ENCODE measurements around the gene CXCL3.
"Not testable (repeated sequence)": the region's sequence is repeated elsewhere in the genome, so short reads cannot be mapped to it uniquely, and the experiment has no call there.

CXCL3 gene

DNA sequence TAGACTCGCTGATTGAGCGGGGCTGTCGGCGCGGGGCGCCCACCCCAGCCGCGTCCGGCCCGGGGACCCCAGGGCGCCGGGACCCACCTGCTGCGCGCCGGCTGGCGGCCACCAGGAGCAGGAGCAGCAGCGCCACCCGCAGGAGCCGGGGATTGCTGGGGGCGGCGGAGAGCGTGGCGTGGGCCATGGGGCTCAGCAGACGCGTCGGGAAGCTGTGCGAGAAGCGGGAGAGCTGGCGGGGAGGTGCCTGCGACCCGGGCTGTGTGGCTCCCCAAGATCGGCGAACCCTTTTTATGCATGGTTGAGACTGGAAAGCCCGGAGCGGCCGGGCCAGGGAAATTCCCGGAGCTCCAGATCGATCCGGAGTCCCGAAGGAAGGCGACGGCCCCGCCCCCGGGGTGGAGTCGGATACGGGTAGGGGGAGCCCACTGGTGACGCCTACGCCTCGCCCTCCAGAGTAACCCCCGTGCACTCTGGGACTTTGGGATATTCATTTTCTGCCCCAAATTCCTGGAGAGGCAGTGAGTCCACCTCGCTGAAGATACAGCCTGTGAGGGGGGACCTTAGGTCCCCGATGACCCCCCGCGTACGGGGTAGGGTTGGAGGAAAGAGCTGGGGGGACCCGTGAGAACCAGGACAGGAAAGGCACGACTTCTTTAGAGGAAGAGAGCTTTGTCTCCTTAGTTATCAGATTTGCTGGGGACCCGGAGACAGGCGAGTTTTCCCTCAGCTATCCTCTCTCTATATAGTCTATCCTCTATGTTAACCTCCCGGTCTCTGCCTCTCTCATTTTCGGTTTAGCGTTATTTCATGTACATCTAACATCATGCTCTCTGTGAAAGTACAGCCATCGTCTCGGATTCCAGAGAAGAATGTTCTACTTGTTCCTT is at the start of gene CXCL3:
CXCL3 (minus strand) TSS at position 265 of the 890 bp plus-strand sequence; CDS start at position 187, 78 bp downstream.
- no peak for DNase-seq (ENCODE audit: low read depth)

DNA sequence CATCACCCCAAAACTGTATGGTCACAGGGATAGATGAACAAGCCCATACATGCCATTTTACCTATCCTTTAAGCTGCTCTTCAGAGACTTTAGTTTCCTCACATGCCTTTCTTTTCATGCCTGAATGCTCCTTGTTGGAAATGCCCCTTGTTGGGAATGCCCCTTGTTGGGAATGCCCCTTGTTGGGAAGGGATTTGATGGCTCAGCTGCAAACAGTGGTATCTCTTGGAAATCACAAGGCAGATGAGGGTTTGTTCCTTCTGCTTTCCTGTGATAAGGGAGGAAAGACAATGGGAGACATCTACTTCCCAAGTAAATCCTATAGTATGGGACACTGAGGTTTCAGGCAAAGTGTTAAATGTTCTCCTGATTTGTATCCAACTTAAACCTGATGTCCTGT is 49.0 kb upstream of the CXCL3 start:
- no peak for DNase-seq (ENCODE audit: low read depth)

DNA sequence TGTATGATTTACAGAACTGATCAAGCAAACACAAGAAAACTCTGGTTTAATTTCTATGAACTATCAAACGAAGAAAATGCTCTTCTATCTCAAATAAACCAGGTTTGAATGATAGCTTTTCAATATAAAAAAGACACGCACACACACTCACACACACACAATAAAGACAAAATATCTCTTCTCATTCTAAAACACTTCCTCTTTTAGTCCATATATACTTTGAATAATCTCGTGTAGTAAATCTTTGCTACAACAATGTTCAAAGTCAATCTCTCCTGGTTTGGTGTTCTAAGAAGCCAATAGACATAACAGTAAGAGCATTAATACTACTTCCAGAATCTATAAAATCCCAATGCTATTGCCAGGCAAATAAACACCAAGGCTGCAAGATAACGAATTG is 47.2 kb upstream of the CXCL3 start:
- no peak for DNase-seq (ENCODE audit: low read depth)

DNA sequence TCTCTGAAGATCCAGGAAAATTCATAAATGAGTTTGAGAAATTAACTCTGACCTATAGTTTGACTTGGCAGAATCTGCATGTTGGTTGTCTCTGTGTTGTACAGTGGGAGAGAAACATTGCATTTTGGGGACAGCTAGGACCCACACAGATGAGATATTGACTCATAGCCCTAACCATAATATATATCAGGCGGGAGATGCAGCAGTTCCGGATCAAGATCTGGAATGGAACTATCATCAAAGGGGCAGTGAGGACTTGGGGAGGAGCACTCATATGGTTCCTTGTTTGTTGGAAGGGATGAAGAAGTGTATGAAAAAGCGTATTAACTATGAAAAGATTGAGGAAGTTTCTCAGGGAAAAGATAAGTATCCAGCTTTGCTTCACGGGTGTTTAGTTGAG is 46.5 kb upstream of the CXCL3 start:
- no peak for DNase-seq (ENCODE audit: low read depth)

DNA sequence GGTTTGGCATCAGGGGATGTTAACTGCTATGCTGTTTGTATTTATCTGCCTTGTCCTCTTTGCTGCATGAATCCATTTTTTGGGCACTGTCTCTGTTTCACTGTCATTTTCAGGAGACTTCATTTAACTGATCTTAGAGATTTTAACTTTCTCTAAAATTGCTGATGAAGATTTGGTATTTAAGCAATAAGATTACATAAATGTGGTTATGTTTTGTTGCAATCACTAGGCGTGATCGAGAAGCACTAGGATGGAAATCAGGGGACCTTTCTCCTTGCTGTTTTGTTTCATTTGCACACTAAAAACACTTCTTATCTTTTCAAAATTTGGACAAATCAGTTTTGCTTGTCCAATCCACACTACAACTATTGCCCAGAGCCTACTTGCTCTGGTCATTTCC is 45.1 kb upstream of the CXCL3 start:
- DNase-seq (ENCODE audit: low read depth) = no peak

DNA sequence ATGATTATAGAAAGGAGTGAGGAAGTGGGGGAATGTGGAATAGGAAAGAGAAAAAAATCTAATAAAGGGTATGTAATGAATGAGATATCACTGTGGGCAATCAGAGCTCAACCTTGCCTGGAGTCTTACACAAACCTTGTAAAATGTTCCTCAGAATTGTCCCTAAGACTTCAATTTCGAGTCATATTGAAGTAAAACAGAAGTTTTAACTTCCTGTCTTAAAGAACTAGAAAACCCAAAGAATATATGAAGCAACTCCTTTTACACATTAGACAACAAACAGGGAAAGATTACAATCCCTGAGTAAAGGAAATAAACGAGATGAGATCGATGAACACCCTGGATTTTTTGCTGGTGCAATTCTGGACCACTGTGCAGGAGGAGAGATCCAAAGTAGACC is 42.5 kb upstream of the CXCL3 start:
- no peak for DNase-seq (ENCODE audit: low read depth)

DNA sequence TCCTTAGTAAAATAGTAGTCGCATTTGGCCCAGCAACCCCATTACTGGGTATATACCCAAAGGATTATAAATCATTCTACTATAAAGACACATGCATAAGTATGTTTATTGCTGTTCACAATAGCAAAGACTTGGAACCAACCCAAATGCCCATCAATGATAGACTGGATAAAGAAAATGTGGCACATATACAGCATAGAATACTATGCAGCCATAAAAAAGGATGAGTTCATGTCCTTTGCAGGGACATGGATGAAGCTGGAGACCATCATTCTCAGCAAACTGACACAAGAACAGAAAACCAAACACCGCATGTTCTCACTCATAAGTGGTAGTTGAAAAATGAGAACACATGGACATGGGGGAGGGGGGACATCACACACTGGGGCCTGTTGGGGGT is 41.9 kb upstream of the CXCL3 start:
- DNase-seq (ENCODE audit: low read depth) = not testable (repeated sequence)

DNA sequence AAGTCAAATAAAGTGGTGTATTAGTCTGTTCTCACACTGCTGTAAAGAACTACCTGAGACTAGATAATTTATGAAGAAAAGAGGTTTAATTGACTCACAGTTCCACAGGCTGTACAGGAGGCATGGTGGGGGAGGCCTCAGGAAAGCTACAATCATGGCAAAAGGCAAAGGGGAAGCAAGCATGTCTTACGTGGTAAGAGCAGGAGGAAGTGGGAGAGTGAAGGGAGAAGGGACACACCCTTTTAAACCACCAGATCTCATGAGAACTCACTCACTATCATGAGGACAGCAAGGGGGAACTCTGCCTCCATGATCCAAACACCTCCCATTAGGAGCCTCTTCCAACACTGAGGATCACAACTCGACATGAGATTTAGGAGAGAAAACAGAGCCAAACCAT is 40.5 kb upstream of the CXCL3 start:
- not testable (repeated sequence) for DNase-seq (ENCODE audit: low read depth)

DNA sequence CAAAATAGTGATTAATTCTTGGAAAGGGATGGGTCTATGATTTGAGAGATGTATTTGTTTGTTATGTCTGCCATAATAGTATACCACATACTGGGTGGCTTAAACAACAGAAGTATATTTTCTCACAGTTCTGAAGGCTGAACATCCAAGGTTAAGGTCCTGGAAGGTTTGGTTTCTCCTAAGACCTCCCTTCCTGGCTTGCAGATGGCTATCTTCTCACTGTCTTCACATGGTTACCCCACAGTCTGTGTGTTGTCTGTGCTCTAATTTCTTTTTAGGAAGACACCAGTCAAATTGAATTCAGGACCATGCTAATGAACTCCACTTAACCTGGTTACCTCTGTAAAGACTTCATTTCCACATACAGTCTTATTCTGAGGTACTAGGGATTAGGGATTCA is 34.9 kb upstream of the CXCL3 start:
- DNase-seq (ENCODE audit: low read depth) = no peak

DNA sequence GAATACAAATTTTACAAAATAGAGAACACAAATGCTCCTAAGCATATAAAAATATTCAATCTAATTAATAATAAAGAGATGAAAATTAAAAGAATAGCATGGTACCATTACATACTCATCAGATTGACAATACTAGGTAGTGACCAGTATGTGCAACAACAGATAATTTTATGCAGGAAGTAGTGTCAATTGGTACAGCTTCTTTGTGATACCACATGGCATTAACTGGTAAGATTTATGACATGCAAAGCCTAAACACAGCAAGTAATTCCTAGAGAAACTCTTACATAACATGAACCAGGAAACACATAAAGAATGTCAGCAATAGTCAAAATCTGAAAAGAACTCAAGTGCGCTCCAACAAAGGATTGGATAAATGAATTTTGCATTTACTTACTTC is 34.2 kb upstream of the CXCL3 start:
- no peak for DNase-seq (ENCODE audit: low read depth)

DNA sequence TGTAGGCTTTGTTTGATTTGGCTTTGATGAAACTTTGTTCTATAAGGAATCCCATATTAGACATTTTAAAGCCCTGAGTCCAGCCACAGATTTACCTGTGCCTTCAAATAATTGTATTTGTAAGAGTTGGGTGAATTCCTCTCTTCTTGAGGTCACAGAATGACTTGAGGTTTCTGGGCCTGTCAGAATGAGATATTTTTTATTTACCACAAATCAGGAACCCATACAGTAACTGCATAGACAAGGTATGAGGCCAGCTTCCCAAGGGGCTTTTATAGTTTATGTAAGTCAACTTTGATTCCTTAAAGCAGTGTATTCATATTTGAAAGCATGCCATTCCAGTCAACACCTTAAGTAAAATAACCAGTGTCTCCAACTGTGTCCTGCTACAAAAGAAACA is 29.1 kb upstream of the CXCL3 start:
- no peak for DNase-seq (ENCODE audit: low read depth)

DNA sequence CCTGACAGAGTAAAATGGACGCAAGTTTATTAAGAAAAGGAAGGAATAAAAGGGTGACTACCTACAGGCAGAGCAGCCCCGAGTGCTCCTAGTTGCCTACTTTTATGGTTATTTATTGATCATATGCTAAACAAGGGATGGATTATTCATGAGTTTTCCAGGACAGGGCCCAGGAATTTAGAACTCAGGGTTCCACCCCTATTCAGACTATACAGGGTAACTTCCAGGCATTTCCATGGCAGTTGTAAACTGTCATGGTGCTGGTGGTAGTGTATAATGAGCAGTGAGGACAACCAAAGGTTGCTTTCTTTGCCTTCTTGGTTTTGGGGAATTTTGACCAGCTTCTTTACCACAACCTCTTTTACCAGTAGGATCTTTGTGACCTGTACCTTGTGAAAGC is 27.7 kb upstream of the CXCL3 start:
- no peak for DNase-seq (ENCODE audit: low read depth)

DNA sequence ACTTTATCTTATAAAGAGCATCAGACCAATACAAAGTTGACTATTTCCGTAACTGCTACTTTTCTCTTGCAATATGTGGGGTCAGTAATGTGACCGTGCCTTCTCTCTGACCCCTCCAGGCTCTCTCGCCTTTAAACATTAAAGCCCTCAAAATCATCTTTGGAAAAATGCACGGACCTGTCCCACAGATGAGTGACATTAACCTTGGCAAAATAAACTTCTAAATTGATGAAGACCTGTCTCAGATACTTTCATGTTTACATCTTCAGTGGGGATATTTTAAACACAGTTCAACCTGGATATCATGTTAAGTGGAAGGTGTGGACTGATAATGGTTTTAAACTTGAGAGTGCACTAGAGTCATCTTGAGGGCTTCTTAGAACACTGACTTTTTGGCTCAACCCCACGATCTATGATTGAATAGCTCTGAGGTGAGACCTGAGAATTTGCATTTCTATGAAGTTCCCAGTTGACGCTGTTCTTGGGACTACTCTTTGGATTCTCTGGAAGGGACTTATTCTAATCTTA is 26.7 kb upstream of the CXCL3 start:
- DNase-seq (ENCODE audit: low read depth) = no peak

DNA sequence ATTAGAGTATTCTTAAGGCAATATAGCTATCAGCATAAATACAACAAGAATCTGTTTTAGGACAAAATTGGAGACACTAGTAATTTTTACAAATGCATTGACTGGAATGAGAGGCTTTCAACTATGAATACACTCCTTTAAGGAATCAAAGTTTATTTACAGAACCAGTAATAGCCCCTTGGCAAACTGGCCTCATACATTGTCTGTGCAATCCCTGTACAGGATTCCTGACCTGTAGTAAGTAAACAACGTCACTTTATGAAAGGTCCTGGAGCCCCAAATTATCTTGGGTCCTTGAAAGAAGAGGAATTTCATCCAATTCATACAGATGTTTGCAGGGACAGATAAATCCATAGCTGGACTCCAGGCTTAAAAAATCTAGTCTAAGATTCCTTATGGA is 25.4 kb upstream of the CXCL3 start:
- DNase-seq (ENCODE audit: low read depth) = no peak

DNA sequence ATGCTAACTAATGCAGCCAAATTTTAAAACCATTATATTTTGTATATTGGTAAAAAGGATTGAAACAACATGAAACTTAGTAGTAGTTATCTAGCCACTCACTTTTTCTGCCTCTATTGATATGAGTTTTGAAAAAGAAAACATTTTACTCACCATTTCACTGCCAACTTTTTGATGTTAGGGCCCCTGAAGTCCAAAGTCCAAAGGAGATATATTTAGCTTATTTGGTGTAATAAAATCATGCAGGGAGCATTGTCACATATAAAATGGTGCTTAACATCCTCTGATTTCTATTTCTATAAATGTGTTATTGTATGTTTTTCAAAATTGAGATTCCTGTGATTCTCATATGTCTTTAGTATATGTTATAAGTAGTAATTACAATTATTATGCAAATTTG is 24.5 kb upstream of the CXCL3 start:
- DNase-seq (ENCODE audit: low read depth) = no peak

DNA sequence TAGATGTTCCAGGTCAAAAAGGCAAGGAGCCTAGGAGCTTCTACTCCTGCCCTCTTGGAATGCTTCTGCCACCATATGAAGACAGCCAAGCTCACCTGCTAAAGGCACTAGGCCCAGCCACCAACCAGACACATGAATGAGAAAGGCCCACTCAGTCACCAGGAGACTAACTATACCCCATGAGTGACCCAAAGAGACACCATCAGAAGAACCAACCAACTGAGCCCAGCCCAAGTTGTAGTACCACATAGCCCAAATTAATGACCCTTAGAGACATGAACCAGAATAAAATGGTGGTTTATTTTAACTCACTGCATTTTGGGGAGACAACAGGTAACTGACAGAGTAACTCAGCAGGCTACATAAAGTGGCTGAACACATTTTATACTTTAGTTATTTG is 22.9 kb upstream of the CXCL3 start:
- DNase-seq (ENCODE audit: low read depth) = no peak

DNA sequence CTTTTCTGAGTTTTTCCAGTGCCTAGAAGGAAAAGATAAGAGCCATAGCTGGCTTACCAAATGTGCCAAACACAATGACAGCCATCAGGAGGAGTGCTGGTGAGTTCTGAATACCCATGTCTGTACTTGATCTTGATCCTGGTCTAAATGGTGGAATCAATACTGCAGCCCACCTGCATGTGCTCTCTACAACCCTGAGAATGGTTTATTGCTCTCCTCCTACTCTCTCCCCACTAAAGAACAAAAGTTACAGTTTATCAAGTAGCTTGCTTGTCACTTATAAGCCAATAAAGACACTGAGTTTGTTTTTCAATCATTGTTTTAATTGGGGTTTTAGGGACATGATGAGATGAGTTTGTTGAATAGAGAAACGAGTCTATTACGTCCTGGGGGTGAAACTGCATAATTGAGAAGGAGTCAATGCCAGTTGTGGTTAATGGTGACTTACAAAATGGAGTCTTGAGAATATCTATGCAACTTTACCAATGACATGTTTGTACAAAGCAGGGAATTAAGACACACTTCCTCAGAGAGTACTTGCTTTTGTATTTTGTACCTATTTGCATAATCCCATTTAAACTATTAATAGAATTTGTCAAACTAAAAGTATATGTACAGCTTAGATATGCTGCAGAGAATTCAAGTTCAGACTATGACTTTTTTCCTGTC is 20.8 kb upstream of the CXCL3 start:
- DNase-seq (ENCODE audit: low read depth) = no peak

DNA sequence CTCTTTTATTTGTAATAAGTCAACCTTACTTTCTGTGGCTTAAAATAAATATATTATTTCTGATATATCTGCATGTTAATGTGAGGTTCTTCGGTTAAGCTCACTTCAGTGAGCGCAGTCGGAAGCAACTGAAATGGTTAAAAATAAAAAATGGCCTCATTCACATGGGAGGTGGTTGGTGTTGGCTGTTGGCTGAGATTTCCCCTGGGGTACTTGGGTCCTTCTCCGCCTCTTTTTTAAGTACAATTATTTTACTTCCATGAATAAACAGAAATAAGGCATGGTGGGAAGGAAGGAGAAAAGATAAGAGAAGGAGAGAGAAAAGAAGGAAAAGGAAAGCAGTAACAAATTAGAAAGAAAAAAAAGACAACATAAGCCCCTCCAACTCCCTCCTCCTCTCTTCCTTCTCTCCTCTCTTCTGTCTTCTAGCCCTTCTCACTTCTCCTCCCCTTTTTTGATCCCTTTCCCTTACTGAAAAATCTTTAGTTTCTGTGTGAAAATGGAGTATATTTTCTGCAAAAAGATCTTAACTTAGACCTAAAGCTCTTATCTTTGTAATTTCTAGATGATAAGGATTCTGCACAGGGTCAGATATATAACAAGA is 19.7 kb upstream of the CXCL3 start:
- no peak for DNase-seq (ENCODE audit: low read depth)

DNA sequence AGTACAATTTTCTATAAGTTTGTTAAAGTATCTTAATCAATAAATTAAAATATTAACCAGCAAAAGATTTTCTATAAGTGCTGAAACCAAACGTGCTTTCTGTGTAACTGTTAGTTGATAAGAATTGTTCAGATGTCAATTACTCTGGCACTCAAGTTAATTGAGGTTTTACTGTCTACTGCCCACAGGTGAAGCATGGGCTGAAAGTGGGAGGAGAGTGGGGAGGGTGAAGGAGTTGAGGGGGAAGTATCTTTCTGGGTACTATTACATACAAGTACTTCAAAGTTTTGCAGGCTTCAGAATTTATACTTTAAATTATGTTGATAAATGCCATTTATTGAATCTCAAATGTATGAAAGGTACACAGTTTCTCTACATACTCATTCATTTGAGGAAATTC is 19.1 kb upstream of the CXCL3 start:
- DNase-seq (ENCODE audit: low read depth) = no peak

DNA sequence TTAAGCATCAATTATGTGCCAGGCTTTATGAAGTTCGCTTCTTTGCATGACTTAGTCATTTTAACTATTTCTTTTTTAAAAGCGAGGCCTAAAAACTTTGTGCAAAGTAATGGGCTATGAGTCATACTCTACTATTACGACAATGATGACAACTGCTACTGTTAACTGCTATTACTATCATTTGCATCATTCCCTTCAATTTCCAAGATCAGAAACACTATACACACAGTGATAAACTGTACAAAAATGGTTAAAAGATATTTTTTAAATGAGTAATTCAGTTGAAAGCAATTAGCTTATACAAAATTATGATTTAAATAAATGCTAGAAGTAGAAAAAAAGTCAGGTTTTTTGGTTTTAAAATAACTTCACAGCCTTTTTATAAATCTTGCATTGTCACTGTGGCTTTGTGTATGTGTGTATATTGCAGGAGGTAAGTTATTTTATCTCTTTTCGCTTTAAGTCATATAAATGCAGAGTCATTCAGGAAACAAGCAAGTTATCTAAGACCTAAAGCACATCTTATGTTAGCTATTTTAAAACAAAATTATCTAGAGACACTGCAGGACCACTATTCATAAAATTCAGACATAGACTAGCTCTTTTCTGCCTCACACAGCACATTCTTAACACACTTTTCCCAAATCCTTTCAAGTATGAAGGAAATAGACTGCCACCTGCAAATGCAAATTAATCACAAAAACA is 18.5 kb upstream of the CXCL3 start:
- peak; percentile 49 for DNase-seq (ENCODE audit: low read depth)

DNA sequence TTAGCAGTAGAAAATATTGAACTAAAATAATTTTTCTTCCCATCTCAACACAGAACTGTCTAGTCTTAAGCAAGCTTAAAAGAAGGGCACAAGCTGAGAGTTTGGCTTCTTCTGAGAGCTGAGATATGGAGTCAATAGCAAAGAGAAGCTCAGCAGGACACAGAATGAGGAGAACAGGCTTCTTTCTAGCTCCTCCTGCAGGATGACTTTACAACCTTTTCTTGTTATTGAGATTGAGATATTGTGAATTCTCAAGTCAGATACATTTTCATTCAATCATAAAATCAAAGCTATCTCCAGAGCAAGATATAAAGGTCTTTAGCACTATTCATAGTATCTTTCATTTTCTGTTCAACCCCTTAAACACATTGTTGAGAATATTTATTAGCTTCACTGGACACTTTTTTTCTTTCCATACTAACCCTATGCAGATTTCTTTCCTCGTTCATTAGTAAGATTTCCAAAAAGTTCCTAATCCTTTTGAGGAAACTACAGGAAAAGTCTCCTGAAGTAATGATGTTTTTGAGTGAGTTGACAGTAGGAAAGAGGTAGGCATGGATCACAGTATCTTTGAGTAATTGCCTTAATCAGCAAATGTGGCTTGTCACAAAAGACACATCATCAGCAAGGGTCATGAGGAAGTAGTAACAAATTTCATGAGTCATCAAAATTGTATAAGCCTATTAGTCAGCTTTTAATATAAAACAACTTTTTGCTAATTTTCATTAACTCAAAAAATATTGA is 17.8 kb upstream of the CXCL3 start:
- no peak for DNase-seq (ENCODE audit: low read depth)

DNA sequence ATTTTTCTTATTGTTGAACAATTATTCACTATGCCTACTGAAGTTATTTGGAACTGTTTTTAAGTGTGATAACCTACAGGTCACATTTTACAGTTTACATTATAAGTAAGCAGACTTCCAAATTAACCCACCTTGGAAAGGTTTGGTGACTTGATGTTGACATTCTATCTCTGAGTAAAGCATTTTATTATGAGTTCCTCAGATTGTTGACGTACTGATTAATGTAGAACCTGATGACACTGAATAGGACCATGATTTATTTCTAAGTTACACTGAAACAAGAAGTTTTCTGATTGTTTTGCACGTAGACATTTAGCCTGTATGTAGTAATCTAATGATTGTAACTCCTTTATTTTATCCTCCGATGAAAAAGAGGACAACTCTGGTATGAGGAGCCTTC is 17.0 kb upstream of the CXCL3 start:
- no peak for DNase-seq (ENCODE audit: low read depth)
